Right lobe of liver (tissue), 6 donors: ENCODE data around the gene SVIL. TPM values are rescaled to one million over a fixed set of nuclear protein-coding genes. Genes with fewer than 3 reads are reported as not detected.
"Not testable (repeated sequence)": the region's sequence is repeated elsewhere in the genome, so short reads cannot be mapped to it uniquely, and the experiment has no call there.

ENCODE experiments used
- ATAC-seq, 4 donors: fragments of 200-7000 bp; cut with Tn5 transposase; one replicate each; pipeline ENCODE4 v1.9.1; 2020; ENCODE audit warnings: mild to moderate bottlenecking in 4 of 4, moderate library complexity in 4 of 4
- DNase-seq, 3 donors: peaks; one replicate each; pipeline ENCODE4 v3.0.0-alpha.2; 2020
- H3K27ac ChIP-seq, 3 donors: fragments of 200-600 bp; one replicate each; pipeline ENCODE4 v1.8.0; 2022
- H3K27me3 ChIP-seq, 2 donors: fragments of 200-600 bp; one replicate each; pipeline ENCODE4 v1.8.0; 2022
- H3K36me3 ChIP-seq, 4 donors: fragments of 200-600 bp; sonication (generic) in 1 of 4; one replicate each; pipeline versions ENCODE4 v1.5.1 to v1.8.0; 2017 to 2022; ENCODE audit warnings: control low read depth in 1 of 4
- H3K4me1 ChIP-seq, 4 donors: fragments of 200-600 bp; sonication (generic) in 1 of 4; one replicate each; pipeline versions ENCODE4 v1.5.1 to v1.8.0; 2017 to 2022; ENCODE audit warnings: control low read depth in 1 of 4
- H3K4me3 ChIP-seq, 3 donors: fragments of 200-600 bp; one replicate each; pipeline ENCODE4 v1.8.0; 2022
- H3K9me3 ChIP-seq, 4 donors: fragments of 200-600 bp; sonication (generic) in 1 of 4; one replicate each; pipeline versions ENCODE4 v1.5.1 to v1.8.0; 2017 to 2022; ENCODE audit warnings: control low read depth in 1 of 4
- CTCF ChIP-seq, 4 donors: fragments of 200-600 bp in 3 of 4; fragments of 450-650 bp in 1 of 4; IDR thresholded peaks; one replicate each; pipeline versions ENCODE4 v1.5.1 to v1.8.0; 2016 to 2022; ENCODE audit warnings: antibody characterized with exemption in 4 of 4, mild to moderate bottlenecking in 2 of 4
- POLR2A ChIP-seq: fragments of 450-650 bp; IDR thresholded peaks from one replicate; pipeline ENCODE4 v1.6.1; 2017; ENCODE audit warnings: antibody characterized with exemption, mild to moderate bottlenecking
- WGBS: methylation state at CpG from one replicate; pipeline ENCODE4 v1.1.6; 2018; ENCODE audit warnings: low coverage, low lambda C conversion rate; ENCODE audit not compliant: insufficient coverage; ENCODE audit errors: missing lambda C conversion rate; 5-methylcytosine and 5-hydroxymethylcytosine counted together
- intact Hi-C, 2 donors: fragments of 100-400 bp; cut with DNase I; formaldehyde crosslinking; loops; one replicate each; pipeline versions ENCODE4 v1.11.2 to v1.14.1; 2022
- total RNA-seq, 6 experiments: library from RNA; depleted of rRNA in 2 of 6; stranded (reverse); fragments of >200 nt in 2 of 6; fragmentation: NEBNext Ultra II Directional in 3 of 6; extraction: Animal tissue kit (Norgen Biotek cat#: 25700) in 3 of 6; gene quantifications; one replicate each; pipeline versions ENCODE4 v1.1.0 to v1.2.4, GENCODE V29; 2016 to 2023
- donor health status: DM: no; HTN: yes; CAD: no.
- donor health status: DM: no; HTN: no; CAD: no.
- donor health status: DM: no; HTN: no; CAD: no.
- donor health status: DM: no; HTN: yes; CAD: no.
- donor health status: DM: no; HTN: yes; CAD: no.

Gene SVIL
- total RNA-seq, 6 experiments from 2014 or later, result 12.3 to 15.1 (median 13.6) TPM

DNA sequence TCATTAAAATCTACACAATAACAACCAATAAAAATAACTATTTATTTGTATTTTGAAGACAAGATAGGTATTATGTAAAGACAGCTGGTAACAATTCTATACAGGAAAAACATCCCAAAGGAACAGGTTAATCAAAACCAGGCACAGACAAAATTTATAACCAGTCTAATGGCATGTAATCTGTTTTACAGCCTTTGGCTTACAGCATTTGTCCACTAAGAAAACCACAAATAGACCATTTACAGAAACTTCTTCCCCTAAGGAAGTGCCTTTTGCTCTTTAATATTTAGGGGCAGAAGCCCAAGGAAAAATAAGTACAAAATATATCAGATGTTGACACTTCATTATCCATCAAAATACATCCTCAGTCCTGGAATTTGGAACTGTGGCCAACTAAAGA, 65.0 kb downstream of the SVIL start:
- H3K27ac ChIP-seq, result no peak overlapping the region
- ATAC-seq (no peak), DNase-seq (no peak)
- TF ChIP-seq POLR2A (no peak), CTCF (IDR thresholded peaks at IDR 0.05) (no peak)
- H3K9me3 ChIP-seq, result no peaks in the 10 kb centered on the region
- no peaks in the 10 kb centered on the region for H3K4me1 ChIP-seq
- no peaks in the 10 kb centered on the region for H3K36me3 ChIP-seq
- H3K4me3 ChIP-seq, result no peak overlapping the region
- no peaks in the 10 kb centered on the region for H3K27me3 ChIP-seq
- intact Hi-C loops, result no loop called here

GRCh38 chr10:29567003-29567402, 67.8 kb downstream of the SVIL start:
- Histone ChIP-seq H3K27ac (no peak overlapping the region), H3K4me1 (no peaks in the 10 kb centered on the region), H3K9me3 (no peaks in the 10 kb centered on the region), H3K27me3 (no peaks in the 10 kb centered on the region), H3K4me3 (no peak overlapping the region), H3K36me3 (no peaks in the 10 kb centered on the region)
- WGBS, result 87% methylated on average over 9 of the region's 9 CpGs
- no peak for ATAC-seq
- TF ChIP-seq POLR2A (no peak), CTCF (IDR thresholded peaks at IDR 0.05) (no peak)
- intact Hi-C loops, result no loop called here
- no peak for DNase-seq

DNA sequence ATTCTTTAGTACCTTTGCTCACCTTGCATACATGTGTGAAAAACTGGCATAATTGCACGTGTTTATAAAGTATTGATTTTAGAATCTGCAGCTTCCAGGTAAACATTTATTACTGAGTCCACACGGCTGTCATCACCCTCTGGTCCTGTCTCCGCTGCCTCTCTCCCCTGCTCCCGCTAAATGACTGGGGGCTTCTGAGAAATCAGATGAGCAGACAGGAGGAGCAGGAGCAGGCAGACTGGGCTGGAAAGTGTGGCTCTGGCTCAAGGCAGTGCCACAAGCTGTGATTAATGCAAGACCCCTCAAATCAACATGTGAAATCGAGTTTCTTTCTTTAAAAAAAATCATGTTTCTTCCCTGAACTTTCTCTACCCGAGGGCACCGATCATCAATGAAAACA, 68.6 kb downstream of the SVIL start:
- H3K4me3 ChIP-seq, H3K36me3 ChIP-seq, H3K27ac ChIP-seq, H3K27me3 ChIP-seq, ATAC-seq, intact Hi-C loops, H3K9me3 ChIP-seq, H3K4me1 ChIP-seq, DNase-seq: not testable (repeated sequence)
- WGBS, result 68% methylated on average over 7 of the region's 7 CpGs

- no peak for ATAC-seq
- intact Hi-C loops, result no loop called here
Measured at GRCh38 chr10:29563420-29564035, 71.2 kb downstream of the SVIL start.

GRCh38 chr10:29563006-29563405, 71.8 kb downstream of the SVIL start:
- H3K36me3 ChIP-seq, H3K27me3 ChIP-seq, H3K27ac ChIP-seq, H3K9me3 ChIP-seq, intact Hi-C loops, H3K4me3 ChIP-seq, H3K4me1 ChIP-seq, DNase-seq, ATAC-seq: not testable (repeated sequence)
- 59% methylated on average over 5 of the region's 7 CpGs for WGBS

More at GRCh38 chr10:29563420-29564035, 71.2 kb downstream of the SVIL start:
- no peaks in the 10 kb centered on the region for H3K9me3 ChIP-seq
- H3K27me3 ChIP-seq, result no peaks in the 10 kb centered on the region
- no peak overlapping the region for H3K4me3 ChIP-seq
- no peak for TF ChIP-seq POLR2A
- no peak for TF ChIP-seq CTCF (IDR thresholded peaks at IDR 0.05)
- no peak overlapping the region for H3K27ac ChIP-seq
- no peaks in the 10 kb centered on the region for H3K36me3 ChIP-seq
- WGBS, result 88% methylated on average over 7 of the region's 7 CpGs
- H3K4me1 ChIP-seq, result no peaks in the 10 kb centered on the region
- DNase-seq, result no peak

DNA sequence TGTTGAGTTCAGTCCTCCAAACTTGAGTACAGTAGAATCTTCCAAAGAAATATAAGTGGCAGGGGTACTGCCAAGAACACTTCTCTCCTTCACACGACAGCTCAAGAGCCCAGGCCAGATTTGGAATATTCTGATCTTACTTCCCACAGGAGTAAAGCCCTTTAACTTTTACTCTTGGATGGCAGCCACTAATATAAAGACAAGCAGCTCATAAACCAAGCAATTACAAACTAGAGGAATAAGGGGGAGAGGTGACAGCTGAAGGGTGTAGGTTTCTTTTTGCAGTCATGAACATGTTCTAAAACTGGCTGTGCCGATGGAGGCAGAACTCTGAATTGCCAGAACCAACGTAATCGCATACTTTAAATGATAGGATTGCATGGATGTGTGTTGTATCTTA, 74.8 kb downstream of the SVIL start:
- Histone ChIP-seq H3K36me3 (no peaks in the 10 kb centered on the region), H3K4me3 (no peak overlapping the region), H3K27ac (no peak overlapping the region), H3K4me1 (no peaks in the 10 kb centered on the region), H3K9me3 (no peaks in the 10 kb centered on the region), H3K27me3 (no peaks in the 10 kb centered on the region)
- ATAC-seq (no peak), DNase-seq (no peak)
- 88% methylated on average over 4 of the region's 4 CpGs for WGBS
- TF ChIP-seq CTCF (IDR thresholded peaks at IDR 0.05) (no peak), POLR2A (no peak)
- intact Hi-C loops, result no loop called here
